Right ventricle myocardium inferior (tissue), 1 donor: ENCODE measurements around the gene PARD3. TPM values are rescaled to one million over a fixed set of nuclear protein-coding genes. Genes with fewer than 3 reads are reported as not detected.

Experiments
- ATAC-seq: fragments of 200-7000 bp; cut with Tn5 transposase; one replicate; pipeline ENCODE4 v1.9.1; 2020; ENCODE audit warnings: mild to moderate bottlenecking, moderate library complexity
- DNase-seq: peaks from one replicate; pipeline ENCODE4 v3.0.0; 2021; ENCODE audit errors: missing footprints
- intact Hi-C: fragments of 100-400 bp; cut with DNase I; formaldehyde crosslinking; loops from one replicate; pipeline ENCODE4 v1.11.0; 2022
- total RNA-seq: library from RNA; stranded (reverse); fragmentation: NEBNext Ultra II Directional; extraction: Animal tissue kit (Norgen Biotek cat#: 25700); gene quantifications from one replicate; pipeline ENCODE4 v1.2.1, GENCODE V29; 2021
- donor health status: DM: no; HTN: yes; CAD: no; lungs with severe emphysema.

PARD3 gene
- total RNA-seq, 1 donor from 2014 or later = 34.6 TPM

DNA sequence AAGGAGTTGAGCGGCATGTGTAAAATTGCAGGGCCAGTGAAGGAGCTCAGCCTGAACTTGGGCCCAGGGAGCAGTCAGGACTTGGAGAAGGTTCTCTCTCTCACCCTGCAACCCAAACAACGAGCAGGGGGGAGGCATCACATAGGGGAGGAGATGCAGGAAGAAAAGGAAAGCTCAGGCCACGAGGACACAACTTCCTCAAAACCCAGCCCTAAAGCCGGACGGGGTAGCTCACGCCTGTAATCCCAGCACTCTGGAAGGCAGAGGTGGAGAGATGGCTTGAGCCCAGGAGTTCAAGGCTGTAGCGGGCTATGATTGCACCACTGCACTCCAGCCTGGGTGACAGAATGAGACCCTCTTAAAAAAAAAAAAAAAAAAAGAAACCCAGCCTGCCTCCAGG, 629.1 kb downstream of the PARD3 start:
- no peak for ATAC-seq
- no peak for DNase-seq
- intact Hi-C loops = no loop called here

- DNase-seq (no peak), ATAC-seq (no peak)
- intact Hi-C loops = no loop called here
These were observed 630.1 kb downstream of the PARD3 start for GRCh38 chr10:34184939-34185386.

GRCh38 chr10:34184397-34184796, 630.7 kb downstream of the PARD3 start:
- intact Hi-C loops = no loop called here
- no peak for ATAC-seq
- no peak for DNase-seq

GRCh38 chr10:34183016-34183796, 631.9 kb downstream of the PARD3 start:
- ATAC-seq (no peak), DNase-seq (no peak)
- intact Hi-C loops = no loop called here

DNA sequence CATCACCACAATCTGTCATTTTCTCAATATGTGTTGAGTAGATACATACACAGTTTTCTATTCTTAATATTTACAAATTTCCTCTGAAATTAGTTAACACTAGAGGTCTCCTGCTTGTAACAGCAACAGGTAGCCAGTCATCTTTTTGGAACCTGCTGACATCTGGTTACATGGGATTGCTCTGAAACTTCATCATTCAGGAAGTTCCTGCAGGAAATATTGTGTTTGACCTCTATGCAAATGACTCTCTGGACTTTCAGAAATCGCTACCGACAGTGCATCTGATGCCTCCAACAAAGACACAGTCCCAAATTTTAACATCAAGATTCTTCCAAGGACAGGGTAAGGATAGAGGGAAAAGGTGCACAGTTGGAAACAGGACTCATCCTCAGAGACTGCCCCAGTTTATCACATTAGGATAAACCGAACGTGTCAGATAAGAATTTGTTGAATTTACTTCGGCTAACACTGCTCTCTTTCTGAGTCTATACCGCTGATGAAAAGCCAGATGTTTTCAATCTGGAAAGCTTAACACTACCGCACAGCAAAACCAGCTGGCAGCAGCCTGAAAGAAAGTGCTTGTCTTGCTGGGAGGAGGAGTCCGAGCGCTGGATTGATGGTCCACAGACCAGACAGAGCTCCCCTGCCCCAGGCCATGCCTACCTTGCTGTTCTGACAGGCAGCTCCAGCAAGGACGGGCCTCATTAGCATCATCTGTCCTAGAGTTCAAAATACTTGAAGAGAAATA, 633.4 kb downstream of the PARD3 start:
- ATAC-seq = peak; percentile 69
- peak; percentile 70 for DNase-seq
- intact Hi-C loops = no loop called here

GRCh38 chr10:34180749-34181148, 634.3 kb downstream of the PARD3 start:
- DNase-seq = no peak
- ATAC-seq = no peak
- intact Hi-C loops = no loop called here

GRCh38 chr10:34179280-34179679, 635.8 kb downstream of the PARD3 start:
- DNase-seq = no peak
- ATAC-seq = no peak
- intact Hi-C loops = no loop called here

- DNase-seq (no peak), ATAC-seq (no peak)
- intact Hi-C loops = no loop called here
These were observed 636.3 kb downstream of the PARD3 start for GRCh38 chr10:34178756-34179155.

GRCh38 chr10:34178196-34178595, 636.9 kb downstream of the PARD3 start:
- intact Hi-C loops = no loop called here
- ATAC-seq = no peak
- DNase-seq = no peak

GRCh38 chr10:34177445-34177844, 637.7 kb downstream of the PARD3 start:
- DNase-seq = no peak
- intact Hi-C loops = no loop called here
- ATAC-seq = no peak

GRCh38 chr10:34176351-34176750, 638.7 kb downstream of the PARD3 start:
- DNase-seq (no peak), ATAC-seq (no peak)
- intact Hi-C loops = no loop called here

- ATAC-seq = no peak
- intact Hi-C loops = no loop called here
- no peak for DNase-seq
These were observed 640.0 kb downstream of the PARD3 start for GRCh38 chr10:34175121-34175520.

DNA sequence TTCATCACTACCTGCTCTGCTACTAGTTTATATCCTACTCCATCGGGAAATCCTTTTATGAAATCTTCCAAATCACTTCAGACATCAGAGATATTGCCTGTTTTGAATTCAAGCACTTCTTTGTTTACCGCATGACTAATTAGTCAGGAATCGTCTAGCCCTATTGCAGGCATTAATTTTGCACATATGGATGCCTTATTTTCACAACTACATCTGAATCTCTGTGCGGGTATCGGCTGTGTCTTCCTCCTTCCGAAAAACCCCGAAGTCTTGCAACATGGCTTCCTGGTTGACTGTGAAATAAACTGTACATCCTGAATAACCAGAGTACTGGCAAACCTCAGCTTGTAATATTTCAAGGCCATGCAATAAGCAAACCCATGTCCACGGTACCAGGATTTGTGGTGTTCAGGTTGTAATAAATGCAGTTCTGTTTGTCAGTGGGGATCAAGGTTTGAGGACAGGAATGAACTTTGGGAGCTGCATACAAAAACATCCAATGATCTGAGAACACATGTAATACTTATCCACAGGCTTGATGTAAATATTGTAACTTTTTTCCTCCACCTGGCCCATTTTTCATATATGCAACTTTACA, 642.1 kb downstream of the PARD3 start:
- no peak for DNase-seq
- no peak for ATAC-seq
- intact Hi-C loops = no loop called here

DNA sequence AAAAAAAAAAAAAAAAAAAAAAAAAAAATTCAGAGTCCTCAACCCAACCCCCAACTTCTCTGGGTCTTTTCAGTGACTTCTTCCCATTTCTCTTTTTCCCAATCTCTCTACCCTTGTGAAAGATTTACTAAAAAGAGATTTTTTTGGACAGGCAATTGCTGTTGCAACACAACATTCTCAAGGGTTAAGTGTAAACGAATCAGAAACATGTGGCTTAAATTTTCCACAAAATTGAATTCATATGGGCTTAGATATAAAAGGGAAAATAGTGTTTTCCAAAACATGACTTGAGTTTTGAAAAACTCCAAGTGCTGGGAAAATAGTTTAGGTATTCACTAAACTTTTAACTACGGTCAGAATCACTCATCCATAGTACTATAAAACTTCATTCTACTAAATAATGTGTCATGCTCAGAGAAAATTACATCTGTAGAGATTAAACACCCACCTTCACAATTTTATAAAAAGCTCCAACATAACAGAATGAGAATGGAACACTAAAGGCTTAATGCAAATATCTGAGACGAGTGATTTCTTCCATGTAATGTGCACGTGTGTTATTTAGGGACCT, 643.1 kb downstream of the PARD3 start:
- no peak for DNase-seq
- intact Hi-C loops = no loop called here
- no peak for ATAC-seq

- intact Hi-C loops = no loop called here
- DNase-seq = no peak
- no peak for ATAC-seq
These were observed 645.4 kb downstream of the PARD3 start for GRCh38 chr10:34169677-34170076.

DNA sequence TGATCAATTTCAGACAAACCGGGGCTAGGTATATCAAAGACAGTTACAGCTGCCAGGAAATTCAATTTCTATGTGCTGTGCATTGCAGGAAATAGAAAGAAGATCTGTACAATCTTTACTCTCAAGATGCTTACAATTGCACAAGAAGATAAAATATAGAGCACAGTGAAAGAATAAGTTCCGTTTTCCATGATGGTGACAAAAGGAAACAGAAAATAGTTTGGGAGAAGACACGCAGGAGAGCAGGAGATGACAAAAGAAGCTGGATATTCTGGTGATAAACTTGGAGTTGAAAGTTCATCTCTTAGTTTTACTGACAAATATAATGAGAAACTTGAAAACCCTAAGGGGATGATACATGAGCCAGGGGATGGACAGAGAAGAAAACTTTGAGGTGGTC, 646.0 kb downstream of the PARD3 start:
- no peak for DNase-seq
- intact Hi-C loops = no loop called here
- ATAC-seq = no peak

DNA sequence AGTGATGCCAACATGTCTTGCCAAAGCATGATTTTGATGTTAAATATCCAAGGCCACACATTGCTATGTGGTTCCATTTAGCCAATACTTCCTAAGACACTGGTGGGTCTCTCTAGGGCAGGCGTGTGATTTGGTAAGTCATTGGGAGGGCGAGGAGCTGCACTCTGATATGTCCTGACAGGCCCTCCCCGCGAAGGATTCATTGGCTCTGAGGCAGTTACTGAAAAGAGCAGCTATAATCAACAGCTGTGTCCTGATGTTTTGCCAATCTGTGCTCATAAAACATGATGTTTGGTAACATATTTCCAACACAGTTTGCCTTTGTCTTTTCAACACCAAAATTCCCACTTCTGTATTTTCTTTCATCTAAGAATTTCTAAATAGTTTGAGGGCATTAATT, 646.7 kb downstream of the PARD3 start:
- intact Hi-C loops = no loop called here

DNA sequence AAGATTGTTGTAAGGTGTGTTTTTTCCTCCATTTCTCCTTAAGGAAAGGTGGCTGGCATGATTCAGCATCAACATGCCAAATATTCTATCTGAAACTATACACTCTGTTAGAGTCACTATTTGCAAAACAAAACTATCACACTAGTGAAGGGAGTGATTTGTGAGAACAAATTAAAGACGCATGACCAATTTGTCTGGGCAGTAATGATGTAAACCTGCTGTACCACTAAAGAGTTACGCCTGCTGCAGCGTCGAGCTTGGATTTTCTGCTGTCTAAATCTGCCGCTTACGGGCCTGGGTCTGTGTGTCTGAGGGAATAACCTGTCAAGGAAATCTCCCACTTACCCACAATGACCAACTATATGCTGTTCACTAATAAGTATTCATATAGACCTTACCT, 648.3 kb downstream of the PARD3 start:
- ATAC-seq (no peak), DNase-seq (no peak)
- intact Hi-C loops = no loop called here

More for the DNA sequence above, 646.7 kb downstream of the PARD3 start:
- DNase-seq (no peak), ATAC-seq (peak; percentile 62)

GRCh38 chr10:34166354-34166753, 648.7 kb downstream of the PARD3 start:
- intact Hi-C loops = no loop called here
- no peak for DNase-seq
- ATAC-seq = no peak

DNA sequence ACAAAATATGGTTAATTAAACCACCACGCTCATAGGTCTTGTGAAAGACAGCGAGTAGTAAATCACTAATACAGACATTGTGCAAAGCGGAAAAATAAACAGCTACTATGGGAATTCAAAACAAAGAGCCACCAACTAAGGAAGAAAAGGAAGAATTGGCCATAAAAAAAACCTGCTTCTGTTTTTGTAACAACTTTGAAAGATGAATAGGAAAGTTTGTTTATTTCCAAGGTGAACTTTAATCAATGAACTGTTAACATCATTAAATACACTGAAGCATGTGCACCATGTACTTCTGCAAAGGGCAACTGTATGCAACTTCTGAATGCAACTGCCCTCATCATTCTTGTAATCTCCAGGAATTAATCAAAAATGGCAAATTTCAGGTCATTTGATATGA, 651.1 kb downstream of the PARD3 start:
- intact Hi-C loops = no loop called here
- DNase-seq = no peak
- no peak for ATAC-seq
